GM20000 (cell line): ENCODE measurements around the gene ABCA10.

Experiments
- DNase-seq: peaks from one replicate; pipeline ENCODE4 v3.0.0; 2012; ENCODE audit warnings: low spot score
- CTCF ChIP-seq: IDR thresholded peaks from 2 replicates; pipeline ENCODE4 v1.5.1; 2012; ENCODE audit warnings: mild to moderate bottlenecking, control low read depth; ENCODE audit errors: extremely low read depth, missing control alignments

ABCA10 gene

GRCh38 chr17:69122065-69122464 lies 106.6 kb downstream of the ABCA10 start:
- no peak for TF ChIP-seq CTCF
- DNase-seq: no peak

- DNase-seq: no peak
- no peak for TF ChIP-seq CTCF
These were observed 110.5 kb downstream of the ABCA10 start for GRCh38 chr17:69117855-69118784.

DNA sequence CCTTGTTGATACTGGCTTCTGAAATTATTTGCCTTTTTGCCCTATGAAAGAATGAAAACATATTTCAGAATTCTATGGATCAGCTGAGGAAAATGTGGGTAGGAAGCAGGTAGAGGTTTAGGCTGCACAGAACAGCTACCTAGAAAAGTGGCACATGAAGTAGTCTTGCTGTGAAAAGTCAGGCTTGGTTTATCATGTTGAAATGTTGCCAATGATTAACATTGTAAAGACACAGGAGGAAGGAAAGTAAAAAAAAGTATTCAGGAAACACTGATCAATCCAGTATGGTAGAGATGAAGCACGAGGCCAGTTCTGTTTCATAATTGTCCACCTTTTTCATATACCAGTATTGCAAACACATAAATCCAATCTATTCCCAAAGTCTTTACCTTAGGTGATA lies 116.8 kb downstream of the ABCA10 start:
- TF ChIP-seq CTCF: no peak
- DNase-seq: no peak

GRCh38 chr17:69105907-69106730 lies 122.5 kb downstream of the ABCA10 start:
- TF ChIP-seq CTCF: no peak
- no peak for DNase-seq

- TF ChIP-seq CTCF: no peak
- no peak for DNase-seq
These were observed 124.9 kb downstream of the ABCA10 start for GRCh38 chr17:69103557-69104233.

GRCh38 chr17:69098625-69099024 lies 130.0 kb downstream of the ABCA10 start:
- TF ChIP-seq CTCF: no peak
- no peak for DNase-seq
